Measurements from ENCODE around the gene GPBP1. TPM values are rescaled to one million over a fixed set of nuclear protein-coding genes. Genes with fewer than 3 reads are reported as not detected.

The GPBP1 gene
- total RNA-seq, 1 experiment from 2014 or later: 112 TPM

DNA sequence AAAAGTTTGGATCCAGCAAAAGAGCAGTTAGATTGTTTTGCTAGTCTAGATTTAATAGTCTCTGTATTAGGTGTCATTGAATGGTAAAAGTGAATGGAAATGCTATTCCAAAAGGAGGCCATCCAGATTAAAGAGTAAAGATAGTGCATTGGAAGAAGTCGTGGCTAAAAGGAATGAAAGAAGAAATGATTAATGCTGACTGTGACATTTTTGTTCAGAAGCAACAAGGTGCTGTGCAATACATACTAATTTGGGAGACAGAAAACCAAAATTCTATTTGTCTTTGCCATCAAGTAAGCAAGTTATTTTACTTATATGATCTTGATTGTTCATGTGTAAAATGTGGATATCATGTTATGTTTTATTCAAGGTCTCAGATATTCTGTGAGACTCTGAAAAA is 85.1 kb downstream of the GPBP1 start:
- no peak overlapping the region for H2BK5ac ChIP-seq (ENCODE audit: insufficient read length, low read length)
- H3K4me1 ChIP-seq (ENCODE audit: insufficient read depth, low read length): no peaks in the 10 kb centered on the region
- H3K27ac ChIP-seq (ENCODE audit: insufficient read length, low read depth, low read length): no peak overlapping the region
- no peak for DNase-seq
- no peak overlapping the region for H3K14ac ChIP-seq (ENCODE audit: insufficient read depth, low read length)
- no peak overlapping the region for H3K4me3 Mint-ChIP-seq
- H2AFZ ChIP-seq (ENCODE audit: low read length): no peak overlapping the region
- H4K8ac ChIP-seq (replicated peaks; ENCODE audit: insufficient read length, low read depth, low read length): no peak overlapping the region
- no peak overlapping the region for H3K18ac ChIP-seq (ENCODE audit: insufficient read length, low read depth, low read length)
- no peak overlapping the region for H3K4me2 ChIP-seq (ENCODE audit: insufficient read depth, insufficient read length, low read length)
- no peak overlapping the region for H2BK20ac ChIP-seq (ENCODE audit: low read depth, low read length, poor library complexity, severe bottlenecking)
- no peaks in the 10 kb centered on the region for H3K79me2 ChIP-seq (ENCODE audit: insufficient read depth, low read length)
- no peak overlapping the region for H2BK12ac ChIP-seq (ENCODE audit: insufficient read length, low read depth, low read length)
- no peaks in the 10 kb centered on the region for H3K27me3 Mint-ChIP-seq (ENCODE audit: low read depth)
- no peaks in the 10 kb centered on the region for H3K9me3 Mint-ChIP-seq
- TF ChIP-seq, protein P1, sequence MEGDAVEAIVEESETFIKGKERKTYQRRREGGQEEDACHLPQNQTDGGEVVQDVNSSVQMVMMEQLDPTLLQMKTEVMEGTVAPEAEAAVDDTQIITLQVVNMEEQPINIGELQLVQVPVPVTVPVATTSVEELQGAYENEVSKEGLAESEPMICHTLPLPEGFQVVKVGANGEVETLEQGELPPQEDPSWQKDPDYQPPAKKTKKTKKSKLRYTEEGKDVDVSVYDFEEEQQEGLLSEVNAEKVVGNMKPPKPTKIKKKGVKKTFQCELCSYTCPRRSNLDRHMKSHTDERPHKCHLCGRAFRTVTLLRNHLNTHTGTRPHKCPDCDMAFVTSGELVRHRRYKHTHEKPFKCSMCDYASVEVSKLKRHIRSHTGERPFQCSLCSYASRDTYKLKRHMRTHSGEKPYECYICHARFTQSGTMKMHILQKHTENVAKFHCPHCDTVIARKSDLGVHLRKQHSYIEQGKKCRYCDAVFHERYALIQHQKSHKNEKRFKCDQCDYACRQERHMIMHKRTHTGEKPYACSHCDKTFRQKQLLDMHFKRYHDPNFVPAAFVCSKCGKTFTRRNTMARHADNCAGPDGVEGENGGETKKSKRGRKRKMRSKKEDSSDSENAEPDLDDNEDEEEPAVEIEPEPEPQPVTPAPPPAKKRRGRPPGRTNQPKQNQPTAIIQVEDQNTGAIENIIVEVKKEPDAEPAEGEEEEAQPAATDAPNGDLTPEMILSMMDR (conservative IDR thresholded peaks at IDR 0.05): no peak
- H3K79me1 ChIP-seq (ENCODE audit: insufficient read depth, low read depth, low read length, poor library complexity, severe bottlenecking): no peaks in the 10 kb centered on the region
- H3K9me3 ChIP-seq (ENCODE audit: control insufficient read depth, low read depth, low read length): no peaks in the 10 kb centered on the region
- H3K4ac ChIP-seq (ENCODE audit: low read depth, low read length): no peak overlapping the region
- H4K20me1 ChIP-seq (ENCODE audit: control insufficient read depth, insufficient read depth, insufficient read length): no peaks in the 10 kb centered on the region
- no CpG with 5 or more reads among the region's 1 CpG for WGBS (ENCODE audit: extremely low coverage, insufficient read length, low lambda C conversion rate)
- H3K27me3 ChIP-seq (ENCODE audit: insufficient read depth, low read length): no peaks in the 10 kb centered on the region
- H2BK15ac ChIP-seq (ENCODE audit: low read depth, low read length): no peak overlapping the region
- H4K5ac ChIP-seq (ENCODE audit: insufficient read length, low read depth, low read length): no peak overlapping the region
- no peaks in the 10 kb centered on the region for H3K23me2 ChIP-seq (ENCODE audit: insufficient read length, low read depth, low read length, poor library complexity, severe bottlenecking)
- no peak overlapping the region for H3K27ac Mint-ChIP-seq
- no peak overlapping the region for H3K23ac ChIP-seq (ENCODE audit: insufficient read length, low read depth, low read length)
- H4K91ac ChIP-seq (ENCODE audit: insufficient read length, low read depth, low read length): no peak overlapping the region
- no peak overlapping the region for H3K56ac ChIP-seq (ENCODE audit: insufficient read length, low read depth, low read length)
- H2AK5ac ChIP-seq (ENCODE audit: insufficient read length, low read length): no peak overlapping the region
- no peaks in the 10 kb centered on the region for H3K4me1 Mint-ChIP-seq
- H3K36me3 Mint-ChIP-seq (ENCODE audit: insufficient read depth in 1 of 3, low read depth in 3 of 3): peaks cover 32 to 82% (median 77%) of the 10 kb centered on the region in 3 experiments
- no peak overlapping the region for H3T11ph ChIP-seq (ENCODE audit: low read length)
- H3K9ac ChIP-seq (ENCODE audit: extremely low read depth, insufficient read length, low read length): no peak overlapping the region
- no peak overlapping the region for H2BK120ac ChIP-seq (ENCODE audit: low read depth, low read length, poor library complexity, severe bottlenecking)
